ENCODE results near the gene SEC31A.
"Not testable (repeated sequence)": the region's sequence is repeated elsewhere in the genome, so short reads cannot be mapped to it uniquely, and the experiment has no call there.

Gene SEC31A

GRCh38 chr4:82820689-82821088 is 70.3 kb downstream of the SEC31A start:
- H3K36me3 Mint-ChIP-seq: peaks cover 88% of the 10 kb centered on the region
- H3K9me3 Mint-ChIP-seq: no peaks in the 10 kb centered on the region
- peaks cover 8% of the 10 kb centered on the region for H3K4me1 Mint-ChIP-seq
- DNase-seq (ENCODE audit: low spot score in 2 of 2) (no peak), ATAC-seq (peak; percentile 45)
- H3K27ac Mint-ChIP-seq: peak overlapping the region; percentile 34
- no peak overlapping the region for H3K4me3 Mint-ChIP-seq

DNA sequence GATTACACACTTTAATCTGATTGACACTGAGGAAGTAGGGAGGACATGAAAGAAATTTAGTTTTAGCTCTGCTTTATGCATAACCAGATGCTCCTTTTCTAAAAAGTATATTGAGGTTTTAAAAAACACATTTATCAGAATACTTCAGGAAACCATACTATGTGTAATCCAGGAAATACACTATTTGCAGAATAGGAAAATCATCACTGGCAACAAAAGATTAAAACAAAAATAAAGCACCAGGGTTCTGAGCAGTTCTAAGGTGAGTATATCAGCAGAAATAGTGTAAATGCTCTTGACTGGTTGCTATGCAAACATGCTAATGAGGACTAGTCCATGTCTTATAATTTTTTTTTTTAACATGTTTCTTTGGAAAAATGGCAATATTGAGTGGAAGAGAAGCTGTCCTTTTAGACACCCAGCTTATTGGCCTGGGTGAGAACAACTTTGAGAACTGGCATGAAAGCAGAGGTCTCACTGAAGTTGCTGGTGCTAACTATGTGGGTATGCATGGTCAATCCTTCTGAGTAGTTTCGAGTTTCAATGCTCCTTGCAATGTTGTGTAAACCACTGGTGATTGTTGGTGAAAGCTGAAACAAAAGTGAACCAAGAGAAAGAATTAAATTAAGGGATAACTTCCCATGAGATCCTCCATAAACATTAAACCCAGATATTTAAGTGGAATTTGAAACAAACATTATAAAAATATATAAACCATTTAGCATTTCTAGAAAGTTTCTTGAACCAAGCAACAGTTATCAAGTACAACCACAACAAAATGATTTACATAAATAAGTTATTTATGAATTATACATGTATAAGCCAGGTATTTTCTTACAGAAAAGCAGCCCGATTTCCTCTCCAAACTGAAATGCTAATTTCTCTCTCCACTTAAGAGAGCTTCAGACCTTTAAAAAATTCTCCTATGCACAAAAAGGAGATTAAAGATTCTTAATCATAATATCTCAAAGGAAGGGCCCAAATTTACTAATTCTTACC is 72.0 kb downstream of the SEC31A start:
- H3K9me3 Mint-ChIP-seq: no peaks in the 10 kb centered on the region
- peaks cover 72% of the 10 kb centered on the region for H3K36me3 Mint-ChIP-seq
- peak overlapping the region; percentile 34 for H3K27ac Mint-ChIP-seq
- DNase-seq (ENCODE audit: low spot score in 2 of 2) (no peak), ATAC-seq (no peak)
- no peak overlapping the region for H3K4me3 Mint-ChIP-seq
- H3K4me1 Mint-ChIP-seq: peaks cover 8% of the 10 kb centered on the region

DNA sequence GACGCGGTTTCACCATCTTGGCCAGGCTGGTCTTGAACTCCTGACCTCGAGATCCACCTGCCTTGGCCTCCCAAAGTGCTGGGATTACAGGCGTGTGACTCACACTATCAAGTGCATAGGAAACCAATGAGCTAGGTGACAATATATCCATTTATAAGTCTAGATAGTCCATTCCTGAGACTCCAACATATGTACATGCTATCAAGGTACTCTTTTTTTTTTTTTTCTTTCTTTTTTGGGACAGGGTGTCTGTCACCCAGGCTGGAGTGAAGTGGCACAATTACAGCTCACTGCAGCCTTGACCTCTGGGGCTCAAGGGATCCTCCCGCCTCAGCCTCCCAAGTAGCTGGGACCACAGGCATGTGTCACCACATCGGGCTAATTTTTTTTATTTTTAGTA is 74.1 kb downstream of the SEC31A start:
- peaks cover 12% of the 10 kb centered on the region for H3K4me1 Mint-ChIP-seq
- DNase-seq (ENCODE audit: low spot score in 2 of 2); H3K4me3 Mint-ChIP-seq; H3K9me3 Mint-ChIP-seq; H3K27ac Mint-ChIP-seq; ATAC-seq: not testable (repeated sequence)
- peaks cover 52% of the 10 kb centered on the region for H3K36me3 Mint-ChIP-seq

- H3K36me3 Mint-ChIP-seq: peaks cover 23% of the 10 kb centered on the region
- ATAC-seq: no peak
- no peaks in the 10 kb centered on the region for H3K9me3 Mint-ChIP-seq
- DNase-seq (ENCODE audit: low spot score in 2 of 2): no peak
- no peak overlapping the region for H3K4me3 Mint-ChIP-seq
- H3K27ac Mint-ChIP-seq: no peak overlapping the region
- H3K4me1 Mint-ChIP-seq: peaks cover 6% of the 10 kb centered on the region
Measured at GRCh38 chr4:82814034-82814433, 76.9 kb downstream of the SEC31A start.

GRCh38 chr4:82811838-82812341 is 79.1 kb downstream of the SEC31A start:
- DNase-seq (ENCODE audit: low spot score in 2 of 2) (no peak), ATAC-seq (no peak)
- Mint-ChIP-seq H3K9me3 (no peaks in the 10 kb centered on the region), H3K36me3 (peaks cover 2% of the 10 kb centered on the region), H3K27ac (peak overlapping the region; percentile 22), H3K4me3 (no peak overlapping the region), H3K4me1 (peaks cover 6% of the 10 kb centered on the region)

DNA sequence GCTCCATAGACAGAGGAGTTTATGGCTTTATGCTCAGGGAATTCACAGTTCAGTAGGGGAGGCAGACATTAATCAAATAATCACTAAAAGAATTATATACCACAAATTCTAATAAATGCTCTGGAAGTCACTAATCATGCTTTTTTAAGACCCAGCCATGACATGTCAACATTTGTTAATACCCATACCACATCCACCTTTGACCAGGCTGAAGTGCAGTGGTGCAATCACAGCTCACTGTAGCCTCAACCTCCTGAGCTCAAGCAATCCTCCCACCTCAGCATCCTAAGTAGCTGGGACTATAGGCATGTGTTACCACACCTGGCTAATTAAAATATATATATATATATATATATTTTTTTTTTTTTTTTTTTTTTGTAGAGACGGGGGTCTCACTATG is 79.6 kb downstream of the SEC31A start:
- H3K36me3 Mint-ChIP-seq: no peaks in the 10 kb centered on the region
- peaks cover 6% of the 10 kb centered on the region for H3K4me1 Mint-ChIP-seq
- peak overlapping the region; percentile 22 for H3K27ac Mint-ChIP-seq
- ATAC-seq: no peak
- H3K9me3 Mint-ChIP-seq: no peaks in the 10 kb centered on the region
- H3K4me3 Mint-ChIP-seq: no peak overlapping the region
- no peak for DNase-seq (ENCODE audit: low spot score in 2 of 2)

GRCh38 chr4:82810176-82810575 is 80.8 kb downstream of the SEC31A start:
- H3K27ac Mint-ChIP-seq: no peak overlapping the region
- H3K9me3 Mint-ChIP-seq: no peaks in the 10 kb centered on the region
- H3K4me3 Mint-ChIP-seq: no peak overlapping the region
- ATAC-seq (no peak), DNase-seq (ENCODE audit: low spot score in 2 of 2) (no peak)
- peaks cover 6% of the 10 kb centered on the region for H3K4me1 Mint-ChIP-seq
- no peaks in the 10 kb centered on the region for H3K36me3 Mint-ChIP-seq

GRCh38 chr4:82809619-82810018 is 81.3 kb downstream of the SEC31A start:
- ATAC-seq: no peak
- H3K36me3 Mint-ChIP-seq: no peaks in the 10 kb centered on the region
- H3K4me3 Mint-ChIP-seq: no peak overlapping the region
- H3K9me3 Mint-ChIP-seq: no peaks in the 10 kb centered on the region
- no peak for DNase-seq (ENCODE audit: low spot score in 2 of 2)
- no peak overlapping the region for H3K27ac Mint-ChIP-seq
- H3K4me1 Mint-ChIP-seq: peaks cover 6% of the 10 kb centered on the region

DNA sequence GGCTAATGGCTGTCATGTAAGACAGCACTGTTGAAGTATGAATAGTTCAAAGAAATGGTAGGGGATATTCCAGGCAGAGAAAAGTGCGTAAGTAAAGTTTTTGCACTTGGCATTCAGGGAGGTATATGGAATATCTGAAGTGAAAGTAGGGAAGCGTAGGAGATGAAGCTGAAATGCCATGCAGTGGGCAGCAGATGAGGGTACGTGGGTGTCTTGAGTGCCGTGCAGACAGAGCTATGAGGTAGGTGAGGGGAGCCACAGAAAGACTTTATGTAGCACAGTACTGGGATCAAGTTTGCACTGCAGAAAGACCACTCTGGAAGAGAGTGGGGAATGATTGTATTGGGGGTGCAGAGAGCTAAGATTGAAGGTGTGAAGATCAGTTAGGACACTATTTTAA is 87.2 kb downstream of the SEC31A start:
- no peak overlapping the region for H3K4me3 Mint-ChIP-seq
- H3K36me3 Mint-ChIP-seq: no peaks in the 10 kb centered on the region
- no peak for ATAC-seq
- no peaks in the 10 kb centered on the region for H3K9me3 Mint-ChIP-seq
- DNase-seq (ENCODE audit: low spot score in 2 of 2): no peak
- peaks cover 6% of the 10 kb centered on the region for H3K4me1 Mint-ChIP-seq
- no peak overlapping the region for H3K27ac Mint-ChIP-seq

DNA sequence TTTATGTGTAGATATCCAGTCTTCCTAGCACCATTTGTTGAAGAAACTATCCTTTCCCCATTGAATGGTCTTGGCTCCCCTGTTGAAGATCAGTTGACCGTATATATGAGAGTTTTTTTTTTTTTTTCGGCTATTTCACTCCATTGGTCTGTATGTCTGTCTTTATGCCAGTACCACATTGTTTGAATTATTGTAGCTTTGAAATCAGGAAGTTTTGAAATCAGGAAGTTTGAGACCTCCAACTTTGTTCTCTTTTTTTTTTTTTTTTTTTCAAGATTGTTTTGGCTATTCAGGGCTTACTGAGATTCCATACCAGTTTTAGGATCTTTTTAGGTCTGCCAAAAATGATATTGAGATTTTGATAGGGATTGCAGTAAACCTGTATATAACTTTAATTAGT is 88.0 kb downstream of the SEC31A start:
- no peak for DNase-seq (ENCODE audit: low spot score in 2 of 2)
- no peak for ATAC-seq
- no peaks in the 10 kb centered on the region for H3K9me3 Mint-ChIP-seq
- peaks cover 6% of the 10 kb centered on the region for H3K4me1 Mint-ChIP-seq
- H3K27ac Mint-ChIP-seq: no peak overlapping the region
- H3K4me3 Mint-ChIP-seq: no peak overlapping the region
- H3K36me3 Mint-ChIP-seq: no peaks in the 10 kb centered on the region

GRCh38 chr4:82801910-82802521 is 88.9 kb downstream of the SEC31A start:
- no peak overlapping the region for H3K27ac Mint-ChIP-seq
- peaks cover 14% of the 10 kb centered on the region for H3K4me1 Mint-ChIP-seq
- H3K36me3 Mint-ChIP-seq: no peaks in the 10 kb centered on the region
- ATAC-seq (no peak), DNase-seq (ENCODE audit: low spot score in 2 of 2) (no peak)
- no peak overlapping the region for H3K4me3 Mint-ChIP-seq
- no peaks in the 10 kb centered on the region for H3K9me3 Mint-ChIP-seq

- H3K36me3 Mint-ChIP-seq: no peaks in the 10 kb centered on the region
- H3K9me3 Mint-ChIP-seq: no peaks in the 10 kb centered on the region
- ATAC-seq (peak; percentile 40), DNase-seq (ENCODE audit: low spot score in 2 of 2) (peak in 1 of 2 donors; percentile 58)
- peaks cover 20% of the 10 kb centered on the region for H3K4me1 Mint-ChIP-seq
- H3K4me3 Mint-ChIP-seq: peak overlapping the region; percentile 79
- H3K27ac Mint-ChIP-seq: no peak overlapping the region
Measured at GRCh38 chr4:82799006-82799881, 91.7 kb downstream of the SEC31A start.

- ATAC-seq (peak; percentile 94), DNase-seq (ENCODE audit: low spot score in 2 of 2) (peak; percentile 44 to 83)
- Mint-ChIP-seq H3K4me3 (peak within 1 kb of the TSS; percentile 79), H3K36me3 (no peaks in the 10 kb centered on the region), H3K4me1 (peaks cover 20% of the 10 kb centered on the region), H3K27ac (no peak within 1 kb of the TSS), H3K9me3 (no peaks in the 10 kb centered on the region)
Measured at GRCh38 chr4:82798168-82799005, 92.6 kb downstream of the SEC31A start, which contains the start of gene SCD5. SCD5 (minus strand) TSS chr4:82798796; CDS start chr4:82798537, 259 bp downstream.

DNA sequence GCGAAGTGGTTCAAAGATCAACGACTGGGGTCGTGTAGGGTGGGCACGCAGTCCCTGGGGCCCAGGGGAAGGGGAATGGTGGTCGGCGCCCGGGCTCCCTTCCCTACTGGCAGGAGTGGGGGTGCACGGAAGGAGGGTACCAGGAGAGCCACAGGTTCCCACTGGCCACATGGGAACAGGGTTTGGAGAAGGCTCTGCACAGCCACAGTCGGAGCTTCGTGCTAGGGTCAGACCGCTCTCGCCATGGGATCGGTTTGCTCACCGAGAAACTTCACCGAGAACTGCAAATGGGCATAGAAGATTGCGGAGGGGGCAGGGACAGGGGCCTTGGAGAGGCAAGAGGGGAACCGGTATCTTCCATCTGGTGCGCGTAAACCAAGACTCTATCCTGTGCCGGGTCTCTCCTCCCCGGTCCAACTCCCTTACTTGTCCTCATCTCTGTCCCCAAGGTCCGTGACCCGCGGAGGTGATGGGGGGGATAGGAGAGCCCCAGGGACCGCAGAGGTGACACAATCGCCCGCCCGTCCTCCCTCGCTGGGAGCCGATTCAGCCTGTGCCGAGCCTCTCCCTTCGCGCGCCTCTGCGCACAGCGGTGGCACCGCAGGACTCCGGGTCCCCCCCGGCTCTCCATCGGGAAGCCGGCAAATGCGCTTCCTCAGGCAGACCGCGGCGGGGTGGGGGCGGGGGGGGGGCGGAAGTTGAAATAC is 93.4 kb downstream of the SEC31A start:
- no peaks in the 10 kb centered on the region for H3K9me3 Mint-ChIP-seq
- peak overlapping the region; percentile 79 for H3K4me3 Mint-ChIP-seq
- no peak overlapping the region for H3K27ac Mint-ChIP-seq
- DNase-seq (ENCODE audit: low spot score in 2 of 2) (peak in 1 of 2 donors; percentile 60), ATAC-seq (peak; percentile 24)
- H3K4me1 Mint-ChIP-seq: peaks cover 25% of the 10 kb centered on the region
- H3K36me3 Mint-ChIP-seq: no peaks in the 10 kb centered on the region
